ENCODE data around the gene PTPN4.

- TF ChIP-seq POLR2A (IDR thresholded peaks at IDR 0.05) (no peak), CTCF (IDR thresholded peaks at IDR 0.05) (no peak)
Observed at GRCh38 chr2:120012363-120012762, 252.6 kb downstream of the PTPN4 start.

Data from body of pancreas (tissue), 4 donors.